Stimulated activated CD4-positive, alpha-beta T cell treated with anti-CD3 and anti-CD28 coated beads, TNF-alpha, amount 100 ng/mL, for 24 hours (primary cell): ENCODE data around the gene PIAS2.
"Not testable (repeated sequence)": the region's sequence is repeated elsewhere in the genome, so short reads cannot be mapped to it uniquely, and the experiment has no call there.

ENCODE experiments used
- DNase-seq, 3 experiments: peaks; one replicate each; pipeline ENCODE4 v3.0.0-alpha.2; 2020; ENCODE audit warnings: low read depth in 3 of 3

Gene PIAS2

DNA sequence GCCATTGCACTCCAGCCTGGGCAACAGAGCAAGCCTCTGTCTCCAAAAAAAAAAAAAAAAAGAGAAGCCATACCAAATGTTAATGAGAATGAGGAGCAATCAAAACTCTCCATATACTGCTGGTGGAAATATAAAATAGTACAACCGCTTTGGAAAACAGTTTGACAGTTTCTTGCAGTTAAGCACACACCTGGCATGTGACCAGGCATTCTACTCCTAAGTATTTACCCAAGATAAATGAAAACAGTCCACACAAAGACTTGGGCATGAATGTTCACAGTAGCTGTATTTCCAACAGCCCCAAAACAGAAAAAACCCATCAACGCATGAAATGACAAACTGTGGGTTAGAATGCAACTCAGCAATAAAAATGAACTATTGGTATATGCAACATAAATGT lies 84.5 kb downstream of the PIAS2 start:
- no peak for DNase-seq

DNA sequence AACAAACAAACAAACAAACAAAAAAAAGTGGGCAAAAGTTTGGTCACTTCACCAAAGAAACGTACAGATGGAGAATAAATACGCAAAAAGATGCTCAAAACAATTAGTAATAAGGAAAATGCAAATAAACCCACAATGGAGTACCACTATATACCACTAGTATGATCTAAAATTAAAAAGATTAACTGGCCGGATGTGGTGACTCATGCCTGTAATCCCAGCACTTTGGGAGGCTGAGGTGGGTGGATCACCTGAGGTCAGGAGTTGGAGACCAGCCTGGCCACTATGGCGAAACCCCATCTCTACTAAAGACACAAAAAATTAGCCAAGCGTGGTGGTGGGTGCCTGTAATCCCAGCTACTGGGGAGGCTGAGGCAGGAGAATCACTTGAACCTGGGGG lies 84.9 kb downstream of the PIAS2 start:
- not testable (repeated sequence) for DNase-seq

DNA sequence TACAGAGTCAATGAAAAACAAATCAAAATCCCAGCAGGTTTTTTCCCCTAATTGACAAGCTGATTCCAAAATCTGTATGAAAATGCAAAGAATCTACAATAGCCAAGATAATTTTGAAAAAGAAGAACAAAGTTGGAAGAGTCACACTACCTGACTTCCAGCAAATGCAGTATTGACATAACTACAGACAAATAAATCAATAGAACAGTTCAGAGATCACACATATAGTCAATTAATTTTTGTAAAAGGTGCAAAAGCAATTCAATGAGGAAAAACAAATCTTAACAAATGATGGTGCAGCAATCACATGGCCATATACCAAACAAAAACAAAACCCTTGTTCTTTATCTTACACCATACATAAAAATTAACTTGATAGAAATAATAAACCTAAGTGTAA lies 85.9 kb downstream of the PIAS2 start:
- no peak for DNase-seq

DNA sequence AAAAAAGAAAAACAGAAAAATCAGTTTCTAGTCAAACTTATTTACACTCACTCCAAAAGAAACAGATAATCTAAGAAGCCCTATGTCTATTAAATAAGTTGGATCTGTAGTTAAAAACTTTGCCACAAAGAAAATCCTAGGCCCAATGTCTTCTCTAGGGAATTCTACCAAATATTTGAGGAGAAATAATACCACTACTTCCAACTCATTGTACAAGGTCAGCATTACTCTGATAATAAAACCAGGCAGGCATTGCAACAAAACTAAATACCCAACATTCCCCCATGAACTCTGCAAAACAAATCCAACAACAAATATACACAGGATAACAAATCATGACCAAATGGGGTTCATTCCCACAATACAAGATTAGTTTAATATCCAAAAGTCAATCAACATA lies 86.7 kb downstream of the PIAS2 start:
- no peak for DNase-seq

DNA sequence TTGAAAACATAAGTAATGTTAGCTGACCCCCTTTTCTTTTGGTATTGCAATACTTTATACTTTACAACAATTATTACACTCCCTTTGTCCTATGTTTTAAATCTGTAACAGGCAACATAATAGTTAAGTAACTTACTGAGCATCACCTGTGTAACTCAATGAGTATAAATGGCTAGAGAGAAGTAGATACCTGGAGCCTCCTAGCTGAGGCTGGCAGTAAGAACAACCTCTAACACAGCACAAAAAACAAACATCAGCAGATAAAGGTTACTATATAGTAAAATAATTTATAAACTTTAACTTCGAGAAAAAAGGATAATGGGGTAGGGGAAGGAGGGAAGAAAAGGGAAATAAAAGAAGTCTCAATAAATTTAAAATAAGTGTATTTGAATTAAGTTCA lies 87.4 kb downstream of the PIAS2 start:
- DNase-seq: no peak

DNA sequence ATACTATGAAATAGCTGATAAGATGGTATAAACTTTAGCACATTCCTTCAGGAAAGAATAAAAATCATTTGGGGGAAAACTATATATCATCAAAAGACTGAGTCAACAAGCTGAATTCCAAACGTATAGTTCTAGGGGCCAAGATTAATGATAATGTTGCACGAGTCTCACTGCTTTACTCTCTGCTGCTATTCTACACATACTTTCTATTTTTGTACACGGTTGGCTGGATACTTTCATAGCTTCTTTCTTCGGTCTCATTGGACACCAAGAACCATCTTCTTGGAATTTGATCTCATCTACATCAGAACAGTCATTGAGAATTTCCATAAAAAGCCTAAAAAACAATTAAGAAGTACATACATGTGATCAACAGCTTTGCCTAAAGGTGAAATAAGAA lies 87.8 kb downstream of the PIAS2 start:
- no peak for DNase-seq

DNA sequence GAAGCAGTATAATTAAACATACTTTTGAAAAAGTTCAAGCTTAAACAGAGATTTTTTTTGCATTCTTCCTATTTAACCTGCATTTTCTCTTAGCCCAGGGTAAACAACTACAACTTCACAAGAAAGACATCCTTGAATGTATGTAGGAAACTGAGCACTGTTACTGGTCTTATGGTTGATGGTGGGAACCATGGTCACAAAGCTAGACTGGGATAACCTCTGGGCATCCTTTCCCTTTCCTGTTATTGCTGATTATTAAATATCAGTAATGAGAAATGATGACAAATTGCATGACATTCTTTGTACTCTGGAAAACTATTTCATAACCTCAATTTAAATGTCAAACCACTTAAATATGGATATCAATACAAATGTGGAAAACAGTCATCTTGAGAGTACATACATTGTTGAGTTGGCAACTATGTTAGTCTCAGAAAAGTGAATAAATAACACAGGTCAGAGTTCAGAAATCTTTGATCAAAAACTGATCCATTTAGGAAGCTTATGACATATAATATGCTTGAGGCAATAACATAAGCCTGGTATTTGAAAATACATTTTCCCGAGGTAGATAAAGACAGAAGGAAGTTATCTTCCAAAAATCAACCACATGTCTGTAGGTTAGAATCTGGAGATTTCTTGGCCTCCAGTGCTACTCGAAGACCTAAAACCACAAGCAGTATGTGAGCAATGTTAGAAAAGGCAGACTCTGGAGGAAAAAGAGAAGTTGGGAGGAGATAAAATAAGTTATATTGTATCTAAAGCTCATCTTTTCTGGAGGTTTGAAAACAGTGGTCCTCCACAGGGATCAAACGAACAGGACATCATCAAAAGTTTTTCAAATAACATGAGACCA lies 95.2 kb downstream of the PIAS2 start:
- DNase-seq: no peak

DNA sequence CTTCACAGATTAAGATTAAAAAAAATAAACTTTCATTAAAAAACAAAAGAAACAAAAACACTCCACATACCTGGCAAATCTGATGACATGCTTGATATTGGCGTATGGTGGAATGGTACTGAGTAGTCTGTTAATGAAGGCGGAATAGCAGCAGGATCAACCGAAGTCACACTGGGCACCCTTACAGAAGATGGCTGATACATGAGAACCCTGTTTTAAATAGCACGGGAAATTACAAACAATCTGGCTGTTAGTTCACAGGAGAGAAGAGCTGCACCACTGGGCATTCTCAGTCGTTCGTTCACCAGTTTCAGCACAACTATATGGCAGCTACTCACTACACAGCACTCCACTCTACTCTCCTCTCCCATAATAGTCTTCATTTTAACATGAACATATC lies 96.4 kb downstream of the PIAS2 start:
- no peak for DNase-seq

DNA sequence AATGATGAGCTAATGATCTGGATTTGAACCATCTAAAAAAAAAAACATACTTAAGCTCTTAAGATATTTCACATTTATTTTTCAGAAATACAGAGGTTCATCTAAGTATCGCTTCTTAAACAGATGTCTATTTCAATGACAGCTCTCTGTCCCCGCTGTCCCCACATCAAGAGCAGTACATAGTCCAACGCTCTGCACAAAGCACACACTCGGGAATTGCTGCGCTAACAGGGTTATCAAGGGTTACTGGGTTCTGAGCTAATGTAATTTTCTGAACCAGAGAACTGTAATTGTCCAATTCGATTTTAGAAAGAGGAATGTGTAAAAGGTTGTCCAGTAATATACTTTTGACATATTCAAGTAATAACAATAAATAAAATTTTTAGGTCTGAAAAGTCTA lies 101.6 kb downstream of the PIAS2 start:
- no peak for DNase-seq

DNA sequence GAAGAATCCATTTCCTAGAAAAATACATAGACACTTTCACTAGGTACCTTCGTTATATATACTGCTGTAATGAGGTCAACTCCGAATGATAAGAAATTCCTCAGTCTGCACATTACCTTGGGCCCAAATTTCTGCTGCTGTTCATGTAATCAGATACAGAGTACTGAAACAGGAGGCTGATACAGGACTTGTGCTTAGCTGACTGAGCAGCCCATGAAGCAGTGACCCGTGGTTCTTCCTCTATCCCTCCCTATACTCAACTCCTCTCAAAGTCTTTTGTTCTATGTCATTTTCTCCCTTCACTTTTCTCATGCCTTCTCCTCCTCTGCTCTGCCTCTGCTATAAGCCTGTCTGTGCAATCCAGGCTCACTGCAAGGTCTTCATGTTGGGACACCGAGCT lies 102.9 kb downstream of the PIAS2 start:
- no peak for DNase-seq

DNA sequence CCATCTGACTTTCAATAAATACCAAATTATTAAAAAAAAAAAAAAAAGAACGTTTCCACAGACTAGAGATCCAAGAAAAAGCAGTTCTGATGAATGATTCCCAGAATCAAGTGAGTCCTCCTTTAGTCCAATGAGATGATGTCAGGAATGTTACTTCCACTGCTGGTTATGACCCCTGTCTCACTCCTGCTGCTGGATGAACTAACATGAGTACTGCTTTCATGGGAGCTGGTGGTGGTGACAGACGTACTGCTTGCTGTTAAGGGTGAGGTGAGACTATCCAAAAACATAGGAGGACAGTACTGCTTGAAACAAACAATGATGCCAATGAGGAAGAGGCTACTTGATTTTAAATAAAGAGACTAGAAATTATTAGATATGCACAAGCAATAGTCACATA lies 105.0 kb downstream of the PIAS2 start:
- no peak for DNase-seq

DNA sequence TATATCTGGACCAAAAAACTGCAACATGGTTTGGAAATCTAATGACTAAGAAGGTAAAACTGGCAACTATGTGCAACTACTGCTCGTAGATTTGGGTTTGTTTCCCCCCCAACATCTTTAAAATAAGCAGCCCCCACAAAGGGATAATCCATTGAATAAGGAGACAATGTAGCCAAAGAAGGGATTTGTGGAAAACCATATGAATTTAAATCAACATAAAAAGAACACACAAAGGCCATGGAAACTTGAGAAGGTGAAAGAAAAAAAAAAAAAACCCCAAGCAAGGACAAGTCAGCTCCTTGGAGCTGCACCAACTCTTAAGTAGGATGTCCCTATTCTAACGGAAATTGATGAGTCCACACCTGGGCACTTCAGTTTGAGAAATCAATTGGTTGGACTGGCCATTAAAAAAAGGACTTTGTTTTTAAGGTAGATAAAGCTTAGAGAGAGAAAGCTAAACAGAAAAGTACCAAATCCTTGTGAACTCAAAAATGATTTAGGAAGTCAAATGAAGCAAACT lies 106.8 kb downstream of the PIAS2 start:
- no peak for DNase-seq

DNA sequence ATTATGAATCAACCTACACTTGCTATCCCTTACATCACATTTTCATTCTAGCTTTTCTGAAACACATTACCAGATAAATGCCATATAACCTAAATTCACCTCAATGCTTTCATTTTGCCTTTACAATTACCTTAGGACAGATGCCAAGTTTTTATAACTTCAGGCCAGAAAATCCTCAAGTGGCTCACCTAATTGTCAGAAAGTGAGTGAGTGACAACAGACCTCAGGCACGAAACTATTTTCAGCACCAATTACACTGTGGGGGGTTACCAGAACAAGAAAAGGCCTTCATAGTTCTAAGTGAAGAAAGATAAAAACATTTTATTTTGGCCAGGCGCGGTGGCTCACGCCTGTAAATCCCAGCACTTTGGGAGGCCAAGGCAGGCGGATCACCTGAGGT lies 108.2 kb downstream of the PIAS2 start:
- DNase-seq: no peak

DNA sequence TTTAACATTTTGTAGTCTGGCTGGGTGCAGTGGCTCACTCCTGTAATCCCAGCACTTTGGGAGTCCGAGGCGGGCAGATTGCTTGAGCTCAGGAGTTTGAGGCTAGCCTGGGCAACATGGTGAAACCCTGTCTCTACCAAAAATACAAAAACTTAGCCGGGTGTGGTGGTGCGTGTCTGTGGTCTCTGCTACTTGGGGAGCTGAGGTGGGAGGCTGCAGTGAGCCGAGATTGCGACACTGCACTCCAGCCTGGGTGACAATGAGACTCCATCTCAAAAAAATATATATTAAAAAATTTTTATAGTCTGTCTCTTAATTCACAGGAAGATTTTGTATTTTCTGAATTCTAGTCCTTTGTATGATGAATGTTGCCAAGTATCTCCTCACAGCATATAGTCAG lies 121.4 kb downstream of the PIAS2 start:
- not testable (repeated sequence) for DNase-seq

DNA sequence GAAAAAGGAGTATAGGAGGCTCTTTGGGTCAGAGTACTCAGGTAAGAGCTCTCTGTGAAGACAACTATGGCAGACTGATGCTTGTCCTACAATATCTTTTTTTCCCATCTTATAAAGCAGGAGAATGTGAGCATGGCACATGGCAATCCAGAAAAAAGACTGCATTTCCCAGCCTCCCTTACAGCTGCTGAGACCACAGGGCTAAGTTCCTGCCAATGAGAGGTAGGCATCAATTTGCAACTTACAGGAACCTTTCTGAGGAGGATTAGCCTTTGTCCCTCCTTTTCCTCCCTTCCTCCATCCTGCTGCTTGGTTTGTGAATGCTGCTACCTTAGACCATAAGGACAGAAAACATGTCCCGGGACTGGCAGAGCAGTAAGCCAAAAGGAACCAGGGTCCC lies 122.7 kb downstream of the PIAS2 start:
- DNase-seq: no peak

DNA sequence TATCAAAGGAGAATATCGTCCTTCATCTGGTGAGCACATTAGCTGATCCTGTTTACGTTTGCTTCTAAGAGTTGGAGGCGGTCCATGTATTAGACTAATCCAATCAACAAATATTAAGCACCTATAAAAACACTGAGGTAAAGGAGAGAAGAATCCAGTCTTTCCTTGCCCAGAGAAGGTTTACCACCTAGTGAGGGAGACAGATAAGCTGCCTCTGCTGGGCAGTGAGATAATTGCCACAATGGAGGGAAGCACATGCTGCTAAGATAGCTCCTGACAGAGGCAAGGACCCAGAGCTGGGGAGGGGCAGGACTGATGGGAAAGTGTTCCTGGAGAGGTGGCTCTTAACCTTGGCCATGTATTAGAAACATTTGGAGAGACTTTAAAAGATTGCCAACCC lies 123.7 kb downstream of the PIAS2 start:
- DNase-seq: no peak

DNA sequence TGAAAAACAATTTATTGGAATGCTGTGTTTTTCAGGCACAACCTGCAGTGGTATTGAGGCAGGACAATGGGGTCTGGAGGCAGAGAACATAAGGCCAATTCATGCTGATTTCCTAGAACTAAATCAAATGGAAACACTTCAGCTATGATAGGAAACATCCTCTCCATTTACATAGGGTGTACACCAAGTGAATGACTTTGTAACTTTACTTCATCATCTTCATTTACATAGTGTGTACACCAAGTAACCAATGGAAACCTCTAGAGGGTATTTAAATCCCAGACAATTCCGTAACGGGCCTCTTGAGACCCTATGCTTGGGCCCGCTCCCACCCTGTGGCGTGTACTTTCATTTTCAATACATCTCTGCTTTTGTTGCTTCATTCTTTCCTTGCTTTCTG lies 128.2 kb downstream of the PIAS2 start:
- no peak for DNase-seq

DNA sequence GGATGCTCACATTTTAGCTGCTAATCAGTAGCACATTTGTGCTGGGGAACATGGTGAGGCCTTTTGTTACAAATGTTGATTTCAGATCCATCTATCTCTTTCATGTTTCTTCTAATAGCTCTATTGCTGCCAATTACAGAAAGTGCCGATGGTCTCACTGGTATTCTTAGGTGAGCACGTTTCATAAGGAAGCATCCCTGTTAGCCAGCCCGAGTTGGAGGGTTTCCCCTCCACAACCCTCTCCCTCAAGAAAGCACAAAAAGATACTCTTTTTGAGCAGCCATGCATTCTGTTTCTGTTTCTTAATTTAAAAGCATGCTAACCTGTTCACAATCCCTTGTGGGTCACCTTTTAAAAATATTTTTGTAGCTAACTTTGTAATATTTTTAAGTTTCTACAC lies 129.6 kb downstream of the PIAS2 start:
- no peak for DNase-seq

DNA sequence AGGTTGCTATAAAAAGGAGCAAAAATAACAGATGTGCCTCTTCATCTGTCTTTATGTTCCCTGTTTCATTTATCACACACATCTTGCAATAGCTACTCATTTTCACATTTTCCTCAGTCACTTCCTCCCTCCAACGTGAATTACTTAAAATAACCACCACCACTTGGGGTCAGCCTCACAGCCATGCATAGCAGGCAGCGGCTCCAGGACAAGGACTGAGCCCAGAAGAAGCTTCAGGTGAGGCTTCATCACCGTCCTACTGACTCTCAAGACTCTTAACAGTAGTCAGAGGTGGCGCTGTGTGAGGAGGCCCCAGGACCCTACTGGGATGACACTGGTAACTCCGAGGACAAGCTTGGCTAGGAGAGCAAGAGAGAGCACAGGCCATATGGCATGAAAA lies 144.9 kb downstream of the PIAS2 start:
- no peak for DNase-seq

DNA sequence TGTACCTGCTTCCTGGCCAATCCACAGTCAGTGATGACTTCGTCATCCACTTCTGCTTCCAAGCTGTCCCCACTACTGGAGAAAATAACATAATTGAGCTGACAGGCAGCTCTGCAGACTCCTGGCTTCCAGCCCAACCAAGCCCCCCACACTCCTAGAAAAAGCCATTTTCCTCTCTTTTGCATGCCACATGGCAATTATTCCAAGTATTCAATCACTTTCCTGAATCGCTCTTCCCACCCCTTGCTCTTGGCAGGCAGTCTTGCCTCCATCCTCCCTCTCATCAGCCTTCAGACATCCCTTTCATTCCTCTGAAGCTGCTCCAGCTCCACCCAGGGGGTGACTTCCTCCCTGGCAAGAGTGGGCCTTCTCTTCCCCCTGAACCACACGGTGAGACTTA lies 146.2 kb downstream of the PIAS2 start:
- DNase-seq: no peak

DNA sequence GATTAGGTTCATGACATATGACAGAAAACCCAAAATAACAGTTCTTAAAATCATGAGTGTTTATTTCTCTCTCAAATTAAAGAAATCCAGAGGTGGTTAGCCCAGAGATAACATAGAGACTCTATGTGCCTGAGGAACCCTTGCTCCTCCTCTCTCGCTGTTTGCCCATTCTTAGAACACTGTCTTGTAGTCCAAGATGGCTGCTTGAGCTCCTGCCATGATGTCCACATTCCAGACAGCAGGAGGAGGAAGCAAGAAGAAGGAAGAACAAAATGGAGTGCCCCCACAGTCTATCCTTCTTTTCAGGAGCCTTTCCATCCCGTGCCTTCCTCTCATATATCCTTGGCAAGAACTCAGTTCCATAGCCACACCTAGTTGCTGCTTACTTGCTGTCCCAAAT lies 146.6 kb downstream of the PIAS2 start:
- DNase-seq: no peak

DNA sequence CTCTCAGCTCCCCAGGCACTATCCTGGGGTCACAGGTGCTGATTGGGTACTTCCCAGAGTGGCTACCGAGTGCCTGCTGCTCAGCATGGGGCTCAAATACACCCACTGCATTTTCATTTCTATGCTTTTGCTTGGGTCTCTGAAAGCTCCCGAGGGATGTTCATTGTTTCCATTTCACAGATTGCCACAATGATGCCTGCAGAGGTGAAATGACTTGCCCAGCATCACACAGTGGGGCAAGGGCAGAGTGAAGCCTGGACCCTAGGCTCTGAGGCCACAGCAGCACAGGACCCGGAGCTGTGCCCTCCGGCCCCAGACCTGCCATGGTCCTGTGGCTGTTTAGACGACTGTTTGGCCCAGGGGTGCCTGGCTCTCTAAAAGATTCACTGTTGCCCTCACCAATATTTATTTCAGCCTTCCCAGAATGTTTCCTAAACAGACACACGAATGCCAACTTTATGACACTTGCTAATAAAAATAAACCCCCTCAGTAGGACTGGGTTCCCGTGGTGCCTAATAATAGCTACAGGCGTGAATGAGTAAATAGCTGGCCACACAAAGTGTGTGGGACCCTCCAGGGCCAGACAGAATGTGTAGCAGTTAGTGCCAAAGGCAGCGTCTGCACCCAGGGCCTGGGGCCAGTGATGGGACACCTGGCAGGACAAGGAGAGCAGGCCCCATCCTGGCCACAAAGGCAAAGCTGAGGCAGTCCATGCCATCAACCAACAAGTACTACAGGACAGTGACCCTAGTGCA lies 149.0 kb downstream of the PIAS2 start:
- no peak for DNase-seq

DNA sequence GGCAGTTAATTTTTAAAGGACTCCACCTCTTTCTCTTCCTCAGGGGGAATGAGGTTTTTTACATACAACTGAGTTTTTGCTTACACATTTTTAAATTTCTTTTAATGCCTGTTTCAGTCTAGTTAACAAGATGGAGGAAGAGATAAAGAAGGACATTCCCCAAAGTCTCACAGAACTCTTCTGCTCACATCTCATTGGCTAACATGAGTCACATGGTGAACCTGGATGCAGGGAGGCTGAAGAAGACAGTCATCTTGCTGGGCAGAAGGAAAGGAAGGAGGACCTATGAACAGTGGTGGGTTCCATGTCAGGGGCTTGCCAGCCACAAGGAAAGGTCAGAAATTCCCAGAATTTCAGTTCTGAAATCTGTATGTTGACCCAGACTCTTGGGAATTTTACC lies 150.1 kb downstream of the PIAS2 start:
- no peak for DNase-seq
